GM12873 (cell line): ENCODE data around the gene LRBA.

Source experiments
- TF ChIP-seq, protein P1 (sequence below): IDR thresholded peaks from 2 replicates; pipeline ENCODE4 v1.5.1; 2012; ENCODE audit warnings: low read depth, mild to moderate bottlenecking, moderate library complexity, low read length, control low read depth; ENCODE audit not compliant: insufficient read depth; ENCODE audit errors: missing control alignments

LRBA gene

DNA sequence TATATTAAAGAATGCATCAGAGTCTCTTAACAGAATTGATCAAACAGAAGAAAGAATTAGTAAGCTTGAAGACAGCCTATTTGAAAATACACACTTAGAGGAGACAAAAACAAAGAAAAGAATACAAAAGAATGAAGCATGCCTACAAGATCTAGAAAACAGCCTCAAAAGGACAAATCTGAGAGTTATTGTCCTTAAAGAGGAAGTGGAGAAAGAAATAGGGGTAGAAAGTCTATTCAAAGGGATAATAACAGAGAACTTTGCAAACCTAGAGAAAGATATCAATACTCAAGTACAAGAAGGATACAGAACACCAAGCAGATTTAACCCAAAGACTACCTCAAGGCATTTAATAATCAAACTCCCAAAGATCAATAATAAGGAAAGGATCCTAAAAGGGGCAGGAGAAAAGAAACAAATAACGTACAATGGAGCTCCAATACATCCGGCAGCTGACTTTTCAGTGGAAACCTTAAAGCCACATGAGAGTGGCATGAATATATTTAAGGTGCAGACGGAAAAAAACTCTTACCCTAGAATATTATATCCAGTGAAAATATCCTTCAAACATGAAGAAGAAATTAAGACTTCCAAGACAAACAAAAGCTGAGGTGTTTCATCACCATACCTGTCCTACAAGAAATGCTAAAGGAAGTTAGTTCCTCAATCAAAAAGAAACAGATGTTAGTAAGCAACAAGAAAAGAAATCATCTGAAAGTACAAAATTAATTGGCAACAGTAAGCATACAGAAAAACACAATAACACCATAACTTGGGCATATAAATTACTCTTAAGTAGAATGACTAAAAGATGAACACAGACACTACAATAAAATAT is 36.1 kb downstream of the LRBA start:
- TF ChIP-seq, protein P1, sequence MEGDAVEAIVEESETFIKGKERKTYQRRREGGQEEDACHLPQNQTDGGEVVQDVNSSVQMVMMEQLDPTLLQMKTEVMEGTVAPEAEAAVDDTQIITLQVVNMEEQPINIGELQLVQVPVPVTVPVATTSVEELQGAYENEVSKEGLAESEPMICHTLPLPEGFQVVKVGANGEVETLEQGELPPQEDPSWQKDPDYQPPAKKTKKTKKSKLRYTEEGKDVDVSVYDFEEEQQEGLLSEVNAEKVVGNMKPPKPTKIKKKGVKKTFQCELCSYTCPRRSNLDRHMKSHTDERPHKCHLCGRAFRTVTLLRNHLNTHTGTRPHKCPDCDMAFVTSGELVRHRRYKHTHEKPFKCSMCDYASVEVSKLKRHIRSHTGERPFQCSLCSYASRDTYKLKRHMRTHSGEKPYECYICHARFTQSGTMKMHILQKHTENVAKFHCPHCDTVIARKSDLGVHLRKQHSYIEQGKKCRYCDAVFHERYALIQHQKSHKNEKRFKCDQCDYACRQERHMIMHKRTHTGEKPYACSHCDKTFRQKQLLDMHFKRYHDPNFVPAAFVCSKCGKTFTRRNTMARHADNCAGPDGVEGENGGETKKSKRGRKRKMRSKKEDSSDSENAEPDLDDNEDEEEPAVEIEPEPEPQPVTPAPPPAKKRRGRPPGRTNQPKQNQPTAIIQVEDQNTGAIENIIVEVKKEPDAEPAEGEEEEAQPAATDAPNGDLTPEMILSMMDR: no peak

GRCh38 chr4:150976478-150977118 is 38.5 kb downstream of the LRBA start:
- TF ChIP-seq, protein P1: peak; percentile 46

GRCh38 chr4:150974750-150975149 is 40.3 kb downstream of the LRBA start:
- TF ChIP-seq, protein P1: no peak

DNA sequence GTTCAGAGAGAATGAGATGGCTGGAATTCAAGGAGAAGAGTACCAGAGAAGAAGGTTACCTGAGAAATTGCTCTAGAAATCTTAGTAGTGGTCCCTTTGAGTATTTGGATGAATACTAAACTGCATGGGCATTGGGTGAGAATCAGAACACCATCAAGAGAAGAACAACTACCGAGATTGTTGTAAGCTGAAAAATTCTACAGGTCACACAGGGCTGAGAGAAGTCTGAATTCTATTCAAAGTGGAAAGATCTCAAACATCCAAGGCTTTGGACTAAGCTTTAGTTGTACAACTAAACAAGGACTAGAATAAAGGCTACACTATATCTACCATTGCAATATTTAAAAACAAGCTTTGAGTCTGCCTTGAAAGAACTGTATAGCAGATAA is 40.8 kb downstream of the LRBA start:
- TF ChIP-seq, protein P1: no peak

DNA sequence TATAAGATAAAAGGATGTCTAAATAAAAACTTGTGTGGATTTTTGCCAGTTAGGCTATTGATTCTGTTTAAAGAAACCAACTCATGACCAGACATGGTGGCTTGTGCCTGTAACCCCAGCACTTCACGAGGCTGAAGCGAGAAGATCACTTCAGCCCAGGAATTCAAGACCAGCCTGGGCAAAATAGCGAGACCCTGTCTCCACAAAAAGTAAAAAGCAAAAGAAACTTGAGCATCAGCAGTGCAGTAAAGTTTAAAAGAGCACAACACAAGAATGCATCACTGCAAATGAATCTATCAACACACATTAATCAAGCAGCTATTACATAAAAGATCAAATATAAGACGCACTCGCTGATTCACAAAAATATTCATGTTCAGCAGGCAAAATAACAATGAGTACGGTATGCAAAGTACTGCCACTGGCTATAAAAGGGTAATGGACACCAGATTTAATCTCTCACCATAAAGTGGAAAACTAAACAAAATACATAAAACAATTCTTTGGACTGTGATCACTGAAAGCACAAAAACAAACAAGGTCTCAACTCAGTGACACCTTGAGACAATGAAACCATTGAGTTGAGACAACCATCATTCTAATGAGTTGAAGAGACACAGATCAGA is 41.3 kb downstream of the LRBA start:
- TF ChIP-seq, protein P1: no peak

GRCh38 chr4:150972592-150972991 is 42.5 kb downstream of the LRBA start:
- TF ChIP-seq, protein P1: no peak

- TF ChIP-seq, protein P1: no peak
Measured at GRCh38 chr4:150971901-150972300, 43.2 kb downstream of the LRBA start.
